Kidney epithelial cell (primary cell): ENCODE measurements around the gene MIA. TPM values are rescaled to one million over a fixed set of nuclear protein-coding genes. Genes with fewer than 3 reads are reported as not detected.
A peak's percentile ranks its signal among the peaks of the same experiment; 100 is the strongest.

Experiments
- DNase-seq: peaks from one replicate; pipeline ENCODE4 v3.0.0-alpha.2; 2010; ENCODE audit warnings: low read depth
- H3K27me3 ChIP-seq: 2 replicates; pipeline ENCODE4 v1.6.0; 2011; ENCODE audit warnings: low read length; ENCODE audit not compliant: control insufficient read depth, insufficient read depth
- H3K36me3 ChIP-seq: 2 replicates; pipeline ENCODE4 v1.5.1; 2011; ENCODE audit warnings: low read length; ENCODE audit not compliant: control insufficient read depth, insufficient read depth
- H3K4me3 ChIP-seq: 2 replicates; pipeline ENCODE4 v1.5.1; 2011; ENCODE audit warnings: low read depth, mild to moderate bottlenecking, control low read depth, low read length
- CTCF ChIP-seq: IDR thresholded peaks from 2 replicates; pipeline ENCODE4 v1.5.1; 2011; ENCODE audit warnings: mild to moderate bottlenecking, moderate library complexity, low read length, control low read depth, inconsistent platforms; ENCODE audit not compliant: insufficient read depth, poor library complexity, severe bottlenecking
- total RNA-seq: library from RNA; depleted of rRNA; stranded (reverse); fragments of >200 nt; gene quantifications from 2 replicates; pipeline ENCODE4 v1.2.3, GENCODE V29; 2015

Gene MIA
- total RNA-seq, 1 donor from 2014 or later = not detected

- no peak for TF ChIP-seq CTCF
- no peak for DNase-seq
- Histone ChIP-seq H3K36me3 (no peaks in the 10 kb centered on the region), H3K27me3 (no peaks in the 10 kb centered on the region), H3K4me3 (no peak overlapping the region)
These were observed 306 bp downstream of the MIA start for GRCh38 chr19:40775632-40776022.

GRCh38 chr19:40776364-40776763 lies 1.0 kb downstream of the MIA start:
- no peak for TF ChIP-seq CTCF
- Histone ChIP-seq H3K4me3 (no peak overlapping the region), H3K27me3 (no peaks in the 10 kb centered on the region), H3K36me3 (no peaks in the 10 kb centered on the region)
- no peak for DNase-seq

GRCh38 chr19:40776932-40777644 lies 1.8 kb downstream of the MIA start:
- no peak for TF ChIP-seq CTCF
- no peaks in the 10 kb centered on the region for H3K27me3 ChIP-seq
- no peaks in the 10 kb centered on the region for H3K36me3 ChIP-seq
- peak; percentile 79 for DNase-seq
- peak overlapping the region; percentile 49 for H3K4me3 ChIP-seq

- DNase-seq = no peak
- H3K36me3 ChIP-seq = no peaks in the 10 kb centered on the region
- H3K27me3 ChIP-seq = no peaks in the 10 kb centered on the region
- no peak for TF ChIP-seq CTCF
- peak overlapping the region; percentile 49 for H3K4me3 ChIP-seq
These were observed 2.3 kb downstream of the MIA start for GRCh38 chr19:40777645-40777936.

GRCh38 chr19:40777937-40778705 lies 2.8 kb downstream of the MIA start, which contains the start of gene RAB4B:
TSS of gene RAB4B (plus strand) at chr19:40778247. CDS start at chr19:40778376, 129 bp downstream.
- H3K27me3 ChIP-seq = no peaks in the 10 kb centered on the region
- no peak for TF ChIP-seq CTCF
- peak; percentile 99 for DNase-seq
- no peaks in the 10 kb centered on the region for H3K36me3 ChIP-seq
- peak within 1 kb of the TSS; percentile 61 for H3K4me3 ChIP-seq
